HG03139 (cell line): ENCODE data around the gene HOXA6.

ENCODE experiments used
- ATAC-seq: cut with Tn5 transposase; IDR thresholded peaks from one replicate; pipeline ENCODE4 v1.9.1; 2021; ENCODE audit not compliant: unreplicated experiment

The HOXA6 gene

DNA sequence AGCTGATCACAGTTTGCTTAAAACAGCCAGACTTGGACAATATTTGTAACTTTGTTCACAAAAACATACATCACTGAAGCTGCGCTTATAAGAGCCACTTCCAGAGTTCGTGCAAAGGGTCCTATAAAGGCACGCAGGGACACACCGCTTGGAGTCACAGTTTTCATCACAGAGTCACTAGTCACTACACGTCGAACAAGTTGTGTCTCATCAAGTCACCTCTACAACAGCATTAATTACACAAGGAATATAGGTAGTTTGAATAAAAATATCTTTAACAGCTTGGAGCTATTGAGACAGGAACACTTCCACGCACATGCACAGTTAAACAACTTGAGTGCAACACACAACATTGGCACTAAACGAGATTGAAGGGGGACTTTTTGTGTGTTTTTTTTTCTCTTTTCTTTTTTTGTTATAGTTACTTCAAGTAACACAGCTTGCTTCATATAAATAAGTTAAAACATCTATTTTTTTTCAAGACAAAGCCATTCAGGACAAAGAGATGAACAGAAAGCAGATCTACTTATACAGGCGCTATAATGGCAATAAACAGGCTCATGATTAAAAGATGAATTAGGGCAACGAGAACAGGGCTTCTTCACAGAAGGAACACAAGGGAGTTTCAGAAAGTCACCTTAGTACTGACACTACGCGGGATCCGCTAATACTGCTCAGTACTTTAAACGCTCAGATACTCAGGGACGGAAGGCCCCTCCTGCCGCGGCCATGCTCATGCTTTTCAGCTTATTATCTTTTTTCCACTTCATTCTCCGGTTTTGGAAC, 6.2 kb downstream of the HOXA6 start:
- ATAC-seq: no peak

DNA sequence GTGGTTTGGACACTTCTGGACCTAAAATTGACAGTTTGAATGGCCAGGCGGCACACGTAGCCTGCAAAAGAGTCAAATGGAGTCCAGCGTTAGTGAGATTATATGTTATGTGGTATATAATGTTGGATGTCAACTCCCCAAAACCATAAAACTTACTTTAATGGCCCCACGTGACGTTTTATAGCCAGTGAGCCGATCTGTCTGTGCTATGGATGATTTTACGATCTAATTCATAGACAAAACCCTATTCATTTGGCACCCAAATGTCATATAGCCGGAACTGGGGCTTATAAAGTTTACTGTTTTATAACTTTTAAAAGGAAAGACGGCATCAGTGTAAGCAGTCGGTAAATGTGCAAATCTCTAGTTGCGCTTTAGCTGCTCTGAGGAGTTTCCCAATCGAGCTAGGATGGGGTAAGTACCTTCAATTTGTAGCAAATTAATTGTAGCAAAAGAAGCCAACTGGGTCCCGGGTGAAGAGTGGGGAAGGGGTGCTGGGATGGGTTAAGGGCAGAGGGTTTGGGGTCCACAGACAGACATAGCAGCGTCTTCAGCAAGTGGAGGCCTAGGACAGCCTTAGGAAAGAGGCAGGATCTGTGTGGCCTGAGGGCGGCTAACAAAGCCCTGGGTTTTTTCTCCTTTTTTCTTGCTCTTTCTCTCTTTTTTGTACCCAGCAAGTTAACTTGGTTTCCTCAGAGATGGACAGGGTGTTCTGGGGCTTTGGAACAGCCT, 7.3 kb downstream of the HOXA6 start:
- no peak for ATAC-seq

DNA sequence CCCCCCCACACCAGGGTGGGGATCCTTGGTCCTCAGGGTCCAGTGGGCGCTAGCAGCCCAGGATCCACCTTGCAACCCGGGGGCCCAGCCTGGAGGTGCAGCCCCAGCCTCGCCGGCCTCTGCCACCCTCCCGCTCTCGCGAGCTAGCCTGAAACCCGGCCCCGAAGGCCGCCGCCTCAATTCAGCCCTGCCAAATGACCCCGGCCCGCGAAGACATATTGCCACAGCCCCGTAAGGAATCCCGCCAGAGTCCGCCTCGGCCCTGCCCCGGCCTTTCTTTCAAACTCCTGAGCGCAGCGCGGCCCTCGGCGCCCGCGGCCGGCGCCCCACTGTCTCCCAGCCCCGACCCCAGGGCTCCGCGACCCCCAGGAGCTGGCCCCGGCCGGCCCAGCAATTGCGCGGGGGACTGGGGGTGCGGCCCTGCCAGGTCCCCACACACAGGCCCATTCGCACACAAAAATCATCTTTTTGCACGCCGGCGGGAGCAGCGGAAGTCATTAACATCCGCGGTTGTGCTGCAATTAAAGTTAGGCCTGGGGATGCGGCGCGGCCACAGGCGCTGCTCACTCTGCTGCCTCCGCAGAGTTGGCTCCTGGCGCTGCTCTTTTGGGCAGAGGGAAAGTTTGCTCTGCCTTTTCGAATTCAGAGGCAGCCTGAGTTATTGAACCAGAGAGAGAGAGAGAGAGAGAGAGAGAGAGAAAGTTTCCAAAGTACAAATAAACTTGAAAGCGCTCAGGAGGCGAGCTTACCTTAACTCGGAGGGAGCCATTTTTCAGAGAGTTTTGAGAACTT, 8.0 kb downstream of the HOXA6 start:
- ATAC-seq: no peak

DNA sequence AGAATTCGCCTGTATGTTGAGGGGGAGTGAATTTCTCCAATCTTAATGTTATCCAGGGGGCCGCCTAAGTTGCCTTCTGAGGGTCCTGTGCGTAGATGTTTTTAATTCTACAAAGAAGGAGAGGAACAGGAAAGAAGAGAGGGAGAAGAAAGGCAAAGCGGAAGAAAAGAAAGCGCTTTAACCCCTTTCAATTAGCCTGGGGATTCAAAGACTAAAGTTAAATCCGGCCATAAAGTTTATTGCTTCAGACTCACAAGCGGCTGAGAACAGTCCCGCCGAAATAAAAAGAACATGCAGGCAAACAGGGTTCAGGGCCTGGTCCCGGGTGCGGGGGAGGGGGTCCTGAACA, 8.6 kb downstream of the HOXA6 start:
- no peak for ATAC-seq

DNA sequence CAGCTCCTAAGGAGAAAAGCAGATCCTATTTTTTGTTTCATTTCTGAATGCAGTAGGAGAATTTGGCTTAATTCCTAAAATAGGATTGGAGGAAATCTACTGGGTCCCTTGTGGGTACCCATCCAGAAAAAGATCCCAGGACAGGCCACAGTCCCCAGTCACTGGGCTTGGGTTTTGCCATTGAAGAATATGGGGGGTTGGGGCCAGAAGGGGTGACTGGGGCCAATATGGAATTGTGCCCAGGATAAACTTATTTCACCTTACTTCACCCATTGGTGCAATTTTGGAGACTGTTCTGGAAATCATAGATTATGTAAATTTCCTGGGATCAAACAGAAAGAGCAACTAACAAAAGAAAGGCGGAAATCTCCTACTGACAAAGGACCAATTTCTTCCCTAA, 9.1 kb downstream of the HOXA6 start:
- ATAC-seq: no peak

DNA sequence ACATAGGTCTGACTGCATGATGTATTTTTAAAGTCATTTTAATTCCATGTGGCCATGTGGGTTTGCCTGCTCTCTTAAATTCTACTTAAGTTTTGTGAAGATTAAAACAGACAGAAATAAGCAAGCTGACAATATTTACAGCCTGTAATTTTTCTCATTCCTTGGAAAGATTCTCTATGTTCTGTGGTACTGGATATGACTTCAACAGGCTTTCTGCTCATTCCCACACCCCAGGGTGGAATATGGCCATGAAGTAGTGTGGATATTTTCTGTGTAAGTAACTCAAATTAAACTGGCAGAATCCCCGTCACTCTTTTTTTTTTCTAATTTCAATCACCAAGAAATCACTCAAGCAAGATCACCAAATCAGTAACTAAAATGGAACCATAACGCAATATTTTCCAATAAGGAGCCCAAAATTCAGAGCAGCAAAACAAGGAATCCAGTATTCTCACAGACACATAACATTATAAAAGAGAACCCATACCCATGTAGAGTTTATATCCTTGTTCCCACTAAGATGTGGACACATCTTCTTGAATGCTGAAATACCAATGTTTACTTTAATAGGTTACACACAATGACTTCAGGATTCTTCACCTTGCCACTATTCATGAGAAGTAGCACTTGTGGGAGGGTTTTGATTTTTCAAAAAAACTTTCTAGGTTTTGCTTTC, 9.8 kb downstream of the HOXA6 start:
- ATAC-seq: no peak

DNA sequence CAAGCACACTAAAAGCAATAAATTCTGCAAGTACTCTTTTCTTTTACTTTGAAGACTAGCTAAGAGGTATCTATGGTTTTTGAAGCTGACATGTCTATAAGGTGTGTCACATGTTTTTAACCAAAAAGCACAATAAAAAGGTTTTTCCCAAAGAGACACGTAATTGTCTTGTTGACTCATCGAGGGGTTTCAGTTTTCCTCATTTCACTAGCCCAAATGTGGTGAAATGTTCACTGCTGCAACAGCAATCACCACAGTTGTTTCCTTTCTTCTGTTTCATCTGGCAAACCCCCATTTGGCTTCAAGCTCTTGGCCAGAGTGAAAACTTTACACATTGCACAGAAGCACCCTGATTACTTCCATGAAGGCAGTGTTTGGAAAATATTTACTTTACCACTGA, 13.2 kb downstream of the HOXA6 start:
- no peak for ATAC-seq

DNA sequence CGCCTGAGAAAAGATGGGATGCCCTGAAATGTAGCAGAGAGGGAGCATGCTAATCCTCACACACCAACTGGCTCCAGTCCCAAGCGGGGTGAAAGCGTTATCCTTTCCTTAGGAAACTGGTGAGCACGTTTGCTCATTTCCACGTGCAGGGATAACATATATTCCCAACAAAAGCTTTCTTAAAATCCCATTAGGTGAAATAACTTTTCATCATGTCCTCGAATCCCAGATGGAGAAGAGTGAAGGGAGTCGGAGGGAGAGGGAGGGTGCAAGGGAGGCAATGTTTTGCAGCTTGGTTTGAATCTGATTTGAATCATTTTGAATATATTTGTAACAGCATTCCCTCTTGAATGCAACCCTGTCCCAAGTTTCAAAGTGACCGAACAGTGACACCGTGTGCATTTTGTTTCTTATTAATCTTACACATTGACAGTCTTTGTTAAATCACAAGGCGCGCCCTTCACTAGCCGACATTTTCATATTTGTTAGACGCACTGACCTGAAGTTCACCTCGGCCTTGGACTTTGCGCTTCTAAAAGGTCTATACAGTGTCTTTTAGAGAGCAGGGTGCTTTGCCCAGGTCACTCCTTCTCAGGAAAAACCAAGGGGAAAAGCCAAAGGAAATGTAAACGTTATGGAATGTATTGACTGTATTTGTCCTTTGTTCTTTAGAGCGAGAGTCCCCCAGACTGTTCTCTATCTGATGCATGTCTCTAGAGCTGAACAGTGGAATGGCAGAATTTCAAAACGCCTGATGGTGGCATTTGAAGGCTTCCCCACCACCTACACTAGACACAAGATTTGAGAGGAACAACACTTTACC, 14.0 kb downstream of the HOXA6 start:
- ATAC-seq: no peak

DNA sequence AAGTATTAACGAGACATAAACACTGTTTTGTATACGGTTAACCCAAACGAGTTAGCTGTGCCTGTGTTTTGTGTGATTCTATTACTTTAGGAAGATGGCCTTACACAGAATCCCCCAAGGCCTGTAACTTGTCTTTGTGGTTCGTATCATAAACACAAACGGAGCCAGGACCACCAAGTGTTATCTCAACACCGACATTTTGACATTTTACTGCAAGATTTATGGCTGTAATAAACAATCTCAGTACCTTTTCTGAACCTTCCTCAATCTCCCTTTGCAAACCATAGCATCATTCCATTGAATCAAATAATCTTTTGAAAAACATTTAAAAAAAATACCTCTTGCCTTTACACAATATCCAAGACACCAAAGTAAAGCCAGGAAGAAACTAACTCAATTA, 14.6 kb downstream of the HOXA6 start:
- no peak for ATAC-seq

DNA sequence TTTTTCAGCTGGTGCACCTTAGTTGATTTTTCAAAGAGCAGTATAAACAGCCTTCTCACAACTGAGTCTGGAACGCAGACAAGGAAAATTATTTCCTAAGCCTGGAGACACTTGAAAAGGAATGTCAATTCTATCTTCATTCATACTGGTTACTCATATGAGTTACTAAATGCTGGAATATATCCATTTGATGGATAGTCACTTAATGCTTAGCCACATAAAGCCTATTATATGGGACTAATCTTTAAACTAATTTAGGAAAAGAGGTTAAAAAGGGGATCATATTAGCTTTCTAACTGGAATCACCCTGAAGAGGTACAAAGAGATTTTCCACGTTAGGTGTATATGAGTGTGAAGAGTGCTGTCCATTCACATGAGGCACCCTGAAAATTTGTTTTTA, 15.4 kb downstream of the HOXA6 start:
- no peak for ATAC-seq

DNA sequence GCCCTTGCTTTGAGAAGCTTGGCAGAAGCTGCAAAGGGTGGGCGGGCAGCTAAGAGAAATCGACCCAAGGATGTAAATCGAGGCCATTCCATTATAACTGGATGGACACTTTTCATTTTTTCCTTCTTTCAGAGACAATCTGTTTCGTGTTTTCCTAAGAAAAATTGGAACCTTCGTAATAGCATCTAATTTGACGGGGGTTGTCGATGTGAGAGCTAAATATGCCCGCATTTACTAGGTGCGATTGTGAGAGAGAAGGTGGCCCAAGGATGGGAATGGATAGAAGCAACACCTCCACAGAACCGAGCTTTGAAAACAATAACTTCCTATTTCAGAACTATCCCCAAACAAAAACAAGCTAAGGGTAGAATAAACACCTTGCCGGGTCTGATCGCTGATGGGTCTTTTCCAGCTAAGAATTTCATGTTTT, 16.2 kb downstream of the HOXA6 start:
- no peak for ATAC-seq

DNA sequence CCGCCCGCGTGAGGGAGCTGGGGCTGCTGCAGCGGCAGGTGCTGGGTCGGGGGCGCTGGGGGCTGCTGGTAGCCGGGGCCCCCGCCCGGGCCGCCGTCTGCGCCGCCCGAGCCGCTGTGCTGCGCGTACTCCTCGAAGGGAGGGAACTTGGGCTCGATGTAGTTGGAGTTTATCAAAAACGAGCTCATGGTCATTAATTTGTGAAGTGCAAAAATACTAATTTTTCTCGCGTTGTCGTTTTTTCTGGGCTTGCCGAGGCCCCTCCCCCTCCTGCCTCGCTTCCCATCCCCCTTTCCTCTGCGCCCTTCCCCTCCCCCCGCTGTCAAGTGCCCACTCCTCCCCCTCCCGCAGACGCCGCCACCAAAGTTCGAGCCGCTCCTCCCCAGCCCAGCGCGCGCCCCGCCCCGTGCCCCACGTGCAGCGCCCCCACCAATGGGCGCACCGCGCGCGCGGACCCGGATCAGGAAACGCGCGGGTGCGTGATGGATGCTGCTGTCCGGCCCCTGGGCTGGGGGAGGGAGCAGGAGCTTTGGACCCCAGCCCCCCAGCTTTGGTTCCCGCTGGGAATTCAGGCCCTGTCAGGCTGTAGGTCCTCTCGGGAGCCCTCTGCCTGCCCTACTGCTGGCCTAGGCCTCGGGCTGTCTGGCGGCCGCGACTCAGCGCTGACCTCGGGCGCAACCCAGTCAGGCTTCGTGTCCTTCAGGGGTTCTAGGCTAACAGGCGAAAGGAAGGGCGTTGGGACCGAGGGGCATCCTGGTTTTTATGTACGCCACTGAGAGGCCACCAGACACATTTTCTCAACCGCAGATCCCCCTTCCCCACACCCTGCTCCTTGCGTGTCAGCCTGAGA, 16.8 kb downstream of the HOXA6 start, which contains the start of gene HOXA4:
Gene HOXA4 (minus strand): TSS at position 218 of the 850 bp plus-strand sequence. CDS start 24 bp downstream, at position 194.
- ATAC-seq: no peak

DNA sequence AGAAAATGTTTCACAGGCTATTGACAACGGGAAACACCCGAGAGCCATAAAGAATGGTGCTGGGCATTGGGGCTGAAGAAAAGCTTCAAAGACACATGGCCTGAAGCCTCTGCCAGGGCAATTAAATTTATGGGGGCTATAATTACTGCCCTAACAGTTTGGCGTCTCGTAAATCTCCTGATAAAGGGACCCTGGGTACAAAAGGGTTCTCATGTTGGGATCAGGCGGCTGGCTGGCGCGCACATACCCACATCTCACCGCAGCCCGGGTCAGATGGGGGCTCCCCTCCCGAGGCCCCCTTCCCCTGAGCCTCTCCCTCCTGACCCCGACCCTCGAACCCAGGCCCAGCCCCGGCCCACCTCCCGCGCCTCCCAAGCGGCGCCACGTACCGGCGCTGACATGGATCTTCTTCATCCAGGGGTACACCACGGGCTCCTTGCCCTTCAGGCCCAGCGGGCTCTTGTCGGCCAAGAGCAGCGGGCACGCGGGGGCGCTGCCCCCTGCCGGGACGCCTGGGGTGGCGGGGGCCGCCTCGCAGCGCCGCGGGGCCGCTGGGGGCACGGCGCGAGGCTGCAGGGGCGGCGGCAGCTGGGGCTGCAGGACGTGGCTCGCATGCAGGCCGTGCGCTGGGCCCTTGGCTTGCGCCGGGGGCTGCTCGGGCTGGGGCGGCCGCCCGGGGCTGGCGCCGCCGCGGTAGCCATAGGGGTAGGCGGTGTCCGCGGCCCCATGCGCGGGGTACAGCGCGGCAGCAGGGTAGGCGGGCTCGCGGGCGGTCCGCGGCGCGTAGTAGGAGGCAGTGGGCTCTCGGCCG, 17.6 kb downstream of the HOXA6 start:
- no peak for ATAC-seq

DNA sequence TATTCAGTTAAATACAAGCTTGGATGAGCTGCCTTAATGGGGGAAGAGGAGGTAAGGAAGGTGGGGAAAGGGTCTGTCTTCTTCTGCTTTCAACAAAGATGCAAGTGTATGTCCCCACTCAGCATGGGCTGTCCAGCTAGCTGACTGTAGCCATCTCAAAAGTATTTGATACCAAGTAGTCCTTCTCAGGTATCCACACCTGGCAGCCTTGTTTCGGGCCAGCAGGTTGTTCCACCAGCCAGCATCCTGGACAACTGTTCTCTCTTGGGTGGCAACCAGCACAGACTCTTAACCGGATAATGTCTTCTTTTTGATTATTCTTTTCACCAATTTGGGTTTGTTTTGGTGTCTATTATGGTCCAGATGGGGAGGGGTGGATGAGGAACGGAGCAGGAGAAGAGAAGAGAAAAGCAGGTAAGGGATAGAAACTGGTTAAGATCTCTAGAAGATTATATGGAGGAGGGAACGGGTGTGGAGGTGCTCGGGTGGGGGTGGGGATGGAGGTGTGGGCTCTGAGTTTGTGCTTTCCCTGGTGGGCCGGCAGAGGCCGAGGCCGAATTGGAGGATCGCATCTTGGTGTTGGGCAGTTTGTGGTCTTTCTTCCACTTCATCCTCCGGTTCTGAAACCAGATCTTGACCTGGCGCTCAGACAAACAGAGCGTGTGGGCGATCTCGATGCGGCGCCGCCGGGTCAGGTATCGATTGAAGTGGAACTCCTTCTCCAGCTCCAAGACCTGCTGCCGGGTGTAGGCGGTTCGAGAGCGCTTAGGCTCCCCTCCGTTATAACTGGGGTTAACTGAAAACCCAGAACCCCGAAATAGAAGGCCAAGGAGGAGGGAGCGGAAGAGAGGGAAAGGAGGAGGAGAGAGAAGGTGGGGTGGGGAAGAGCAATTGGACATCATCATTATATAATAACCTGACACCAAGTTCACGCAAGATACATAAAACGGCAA, 18.5 kb downstream of the HOXA6 start:
- ATAC-seq: no peak

DNA sequence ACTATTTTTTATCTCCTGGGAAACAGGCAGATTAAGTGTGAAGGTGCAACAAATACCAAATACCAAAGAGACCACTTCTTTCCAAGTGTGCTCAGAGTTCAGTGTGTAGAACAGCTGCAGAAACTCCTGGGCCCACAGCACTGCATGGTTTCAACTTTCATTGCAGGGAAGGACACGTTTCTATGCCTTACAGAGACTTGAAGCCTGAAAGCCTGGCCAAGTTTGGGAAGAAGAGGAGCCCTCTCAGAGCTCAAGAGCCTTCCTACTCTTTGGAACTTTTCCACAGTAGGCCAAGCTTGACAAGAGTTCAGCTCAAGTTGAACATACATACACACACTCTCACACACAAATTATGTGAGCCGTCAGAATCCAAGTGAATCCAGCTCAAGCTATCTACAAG, 19.5 kb downstream of the HOXA6 start:
- no peak for ATAC-seq

DNA sequence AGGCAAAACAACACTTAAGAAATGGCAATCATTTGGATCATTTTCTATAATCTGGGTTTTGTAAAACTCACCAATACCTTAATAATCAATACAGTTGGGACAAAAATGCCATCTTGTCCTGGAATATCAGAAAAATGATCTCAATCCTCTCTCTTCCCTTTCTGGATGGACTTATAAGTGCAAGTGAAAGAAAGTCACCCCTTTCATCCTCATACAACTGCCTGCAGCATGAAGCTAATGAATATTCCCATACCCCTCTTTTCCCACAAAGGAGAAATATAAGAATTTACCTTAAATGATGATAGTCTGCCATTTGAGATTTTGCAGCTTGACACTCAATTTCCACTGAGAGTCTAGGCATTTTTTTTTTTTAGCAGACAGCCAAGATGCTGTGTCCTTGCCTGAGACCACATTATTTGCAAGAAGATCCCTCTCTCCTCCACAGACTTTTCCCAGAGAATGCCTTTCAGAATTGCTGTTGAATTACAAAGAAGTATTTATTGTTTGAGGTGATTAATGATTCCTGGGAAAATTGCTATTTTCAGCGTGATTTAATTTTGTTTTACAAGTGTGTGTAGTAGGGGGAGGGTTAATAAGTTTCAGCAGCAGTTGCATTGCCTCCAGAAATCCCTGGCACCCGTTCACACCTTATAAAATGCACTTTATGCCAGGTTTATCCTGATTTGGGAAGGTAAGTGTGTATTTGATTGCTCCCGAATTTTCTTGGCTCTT, 20.8 kb downstream of the HOXA6 start:
- ATAC-seq: no peak

DNA sequence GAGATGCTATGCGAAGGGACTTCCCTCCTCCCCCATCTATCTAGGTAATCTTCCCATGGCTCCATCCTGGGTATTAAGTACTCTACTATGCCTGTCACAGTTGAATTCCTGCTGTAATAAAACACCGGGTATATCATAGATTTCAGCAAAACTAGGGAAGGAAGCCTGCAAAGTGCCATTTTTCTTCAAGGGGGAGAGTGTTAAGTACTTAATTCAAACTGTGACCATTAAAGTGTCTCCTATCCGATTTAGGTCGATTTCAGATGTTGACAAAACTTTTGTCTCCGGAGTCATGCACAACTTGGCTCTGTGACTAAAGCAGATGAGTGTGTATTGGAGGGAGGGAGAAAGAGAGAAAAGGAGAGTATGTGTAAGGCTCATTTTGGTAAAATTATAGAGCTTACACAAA, 21.6 kb downstream of the HOXA6 start:
- no peak for ATAC-seq
